ENCODE data around the gene ZNF783. TPM values are rescaled to one million over a fixed set of nuclear protein-coding genes. Genes with fewer than 3 reads are reported as not detected.

Gene ZNF783
- total RNA-seq, 1 donor from 2014 or later, result 15.3 TPM

- H3K27ac Mint-ChIP-seq (ENCODE audit: unreplicated experiment), result no peak overlapping the region
- TF ChIP-seq, protein P1, sequence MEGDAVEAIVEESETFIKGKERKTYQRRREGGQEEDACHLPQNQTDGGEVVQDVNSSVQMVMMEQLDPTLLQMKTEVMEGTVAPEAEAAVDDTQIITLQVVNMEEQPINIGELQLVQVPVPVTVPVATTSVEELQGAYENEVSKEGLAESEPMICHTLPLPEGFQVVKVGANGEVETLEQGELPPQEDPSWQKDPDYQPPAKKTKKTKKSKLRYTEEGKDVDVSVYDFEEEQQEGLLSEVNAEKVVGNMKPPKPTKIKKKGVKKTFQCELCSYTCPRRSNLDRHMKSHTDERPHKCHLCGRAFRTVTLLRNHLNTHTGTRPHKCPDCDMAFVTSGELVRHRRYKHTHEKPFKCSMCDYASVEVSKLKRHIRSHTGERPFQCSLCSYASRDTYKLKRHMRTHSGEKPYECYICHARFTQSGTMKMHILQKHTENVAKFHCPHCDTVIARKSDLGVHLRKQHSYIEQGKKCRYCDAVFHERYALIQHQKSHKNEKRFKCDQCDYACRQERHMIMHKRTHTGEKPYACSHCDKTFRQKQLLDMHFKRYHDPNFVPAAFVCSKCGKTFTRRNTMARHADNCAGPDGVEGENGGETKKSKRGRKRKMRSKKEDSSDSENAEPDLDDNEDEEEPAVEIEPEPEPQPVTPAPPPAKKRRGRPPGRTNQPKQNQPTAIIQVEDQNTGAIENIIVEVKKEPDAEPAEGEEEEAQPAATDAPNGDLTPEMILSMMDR (conservative IDR thresholded peaks at IDR 0.05), result no peak
- no peaks in the 10 kb centered on the region for H3K9me3 Mint-ChIP-seq
- no peaks in the 10 kb centered on the region for H3K27me3 Mint-ChIP-seq (ENCODE audit: low read depth)
- no peak for DNase-seq (ENCODE audit: low read depth, low spot score)
- H3K4me1 Mint-ChIP-seq, result no peaks in the 10 kb centered on the region
- H3K4me3 Mint-ChIP-seq, result no peak overlapping the region
- peaks cover 18% of the 10 kb centered on the region for H3K36me3 Mint-ChIP-seq (ENCODE audit: low read depth)
Measured at GRCh38 chr7:149280151-149280550, 18.2 kb downstream of the ZNF783 start.

DNA sequence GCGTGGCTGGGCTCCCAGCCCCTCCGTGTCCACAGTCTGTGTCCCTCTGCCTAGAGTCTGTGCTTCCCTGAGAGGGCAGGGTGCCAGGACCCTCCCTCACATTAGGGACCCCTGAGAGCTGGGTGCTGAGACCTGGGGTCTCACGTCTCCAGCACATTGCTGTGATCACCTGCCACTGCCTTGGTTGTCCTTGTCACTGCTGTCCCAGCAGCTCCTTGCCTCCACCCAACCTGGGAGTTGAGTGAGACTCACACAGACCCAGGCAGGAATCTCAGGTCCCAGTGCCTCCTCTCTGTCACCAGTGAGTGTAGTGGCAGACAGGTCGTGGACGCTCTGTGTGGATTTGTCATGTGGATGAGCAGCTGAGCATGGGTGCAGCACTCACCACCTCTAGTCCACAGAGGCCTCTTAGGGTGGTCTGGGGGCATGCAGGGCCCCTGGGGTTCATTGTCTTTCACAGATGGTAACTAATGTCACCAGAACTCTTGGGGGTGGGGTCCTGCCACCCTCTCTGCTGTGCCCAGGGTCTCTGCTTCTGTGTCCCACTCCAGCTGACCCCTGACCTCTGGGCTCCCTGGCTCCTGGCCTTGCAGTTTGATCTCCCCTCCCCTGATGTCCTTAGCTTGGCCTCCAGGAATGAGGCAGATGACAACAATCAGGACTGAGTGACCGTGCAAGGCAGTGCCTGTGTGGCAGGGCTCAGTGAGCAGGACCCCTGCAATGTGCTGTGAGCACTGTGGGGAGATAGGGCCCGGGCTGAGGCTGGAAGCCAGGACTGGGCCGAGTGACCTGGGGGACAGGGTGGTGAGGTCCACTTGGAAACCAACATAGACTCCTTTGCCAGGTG is 18.9 kb downstream of the ZNF783 start:
- Mint-ChIP-seq H3K4me3 (no peak overlapping the region), H3K27ac (ENCODE audit: unreplicated experiment) (no peak overlapping the region), H3K9me3 (no peaks in the 10 kb centered on the region), H3K27me3 (ENCODE audit: low read depth) (peaks cover 4% of the 10 kb centered on the region), H3K36me3 (ENCODE audit: low read depth) (peaks cover 18% of the 10 kb centered on the region), H3K4me1 (peaks cover 5% of the 10 kb centered on the region)
- no peak for DNase-seq (ENCODE audit: low read depth, low spot score)
- TF ChIP-seq, protein P1 (conservative IDR thresholded peaks at IDR 0.05), result no peak

GRCh38 chr7:149281508-149282330 is 19.7 kb downstream of the ZNF783 start:
- Mint-ChIP-seq H3K36me3 (ENCODE audit: low read depth) (peaks cover 14% of the 10 kb centered on the region), H3K27ac (ENCODE audit: unreplicated experiment) (no peak overlapping the region)

GRCh38 chr7:149282331-149282655 is 20.3 kb downstream of the ZNF783 start:
- TF ChIP-seq, protein P1 (conservative IDR thresholded peaks at IDR 0.05), result no peak
- H3K27me3 Mint-ChIP-seq (ENCODE audit: low read depth), result peaks cover 7% of the 10 kb centered on the region
- no peak overlapping the region for H3K27ac Mint-ChIP-seq (ENCODE audit: unreplicated experiment)

More at GRCh38 chr7:149281508-149282330, 19.7 kb downstream of the ZNF783 start:
- DNase-seq (ENCODE audit: low read depth, low spot score), result no peak
- H3K4me1 Mint-ChIP-seq, result peaks cover 6% of the 10 kb centered on the region
- H3K27me3 Mint-ChIP-seq (ENCODE audit: low read depth), result peaks cover 7% of the 10 kb centered on the region
- TF ChIP-seq, protein P1 (conservative IDR thresholded peaks at IDR 0.05), result no peak
- H3K9me3 Mint-ChIP-seq, result no peaks in the 10 kb centered on the region
- no peak overlapping the region for H3K4me3 Mint-ChIP-seq

GRCh38 chr7:149283321-149283720 is 21.3 kb downstream of the ZNF783 start:
- no peak overlapping the region for H3K4me3 Mint-ChIP-seq
- H3K27ac Mint-ChIP-seq (ENCODE audit: unreplicated experiment), result no peak overlapping the region
- peaks cover 7% of the 10 kb centered on the region for H3K36me3 Mint-ChIP-seq (ENCODE audit: low read depth)
- no peaks in the 10 kb centered on the region for H3K9me3 Mint-ChIP-seq
- DNase-seq (ENCODE audit: low read depth, low spot score), result no peak
- H3K4me1 Mint-ChIP-seq, result peaks cover 6% of the 10 kb centered on the region
- peaks cover 7% of the 10 kb centered on the region for H3K27me3 Mint-ChIP-seq (ENCODE audit: low read depth)
- TF ChIP-seq, protein P1 (conservative IDR thresholded peaks at IDR 0.05), result no peak

More at GRCh38 chr7:149282331-149282655, 20.3 kb downstream of the ZNF783 start:
- Mint-ChIP-seq H3K4me1 (peaks cover 6% of the 10 kb centered on the region), H3K36me3 (ENCODE audit: low read depth) (peaks cover 11% of the 10 kb centered on the region), H3K4me3 (no peak overlapping the region), H3K9me3 (no peaks in the 10 kb centered on the region)
- no peak for DNase-seq (ENCODE audit: low read depth, low spot score)

Measured in neural crest cell (in vitro differentiated cells).